GM21528 (cell line): ENCODE measurements around the gene TMEM131L.

ENCODE experiments used
- ATAC-seq: cut with Tn5 transposase; IDR thresholded peaks from one replicate; pipeline ENCODE4 v1.9.1; 2021; ENCODE audit warnings: mild to moderate bottlenecking, moderate library complexity; ENCODE audit not compliant: unreplicated experiment, low FRiP score

Gene TMEM131L

GRCh38 chr4:153471698-153472093, 5.5 kb downstream of the TMEM131L start:
- ATAC-seq = peak; percentile 31

DNA sequence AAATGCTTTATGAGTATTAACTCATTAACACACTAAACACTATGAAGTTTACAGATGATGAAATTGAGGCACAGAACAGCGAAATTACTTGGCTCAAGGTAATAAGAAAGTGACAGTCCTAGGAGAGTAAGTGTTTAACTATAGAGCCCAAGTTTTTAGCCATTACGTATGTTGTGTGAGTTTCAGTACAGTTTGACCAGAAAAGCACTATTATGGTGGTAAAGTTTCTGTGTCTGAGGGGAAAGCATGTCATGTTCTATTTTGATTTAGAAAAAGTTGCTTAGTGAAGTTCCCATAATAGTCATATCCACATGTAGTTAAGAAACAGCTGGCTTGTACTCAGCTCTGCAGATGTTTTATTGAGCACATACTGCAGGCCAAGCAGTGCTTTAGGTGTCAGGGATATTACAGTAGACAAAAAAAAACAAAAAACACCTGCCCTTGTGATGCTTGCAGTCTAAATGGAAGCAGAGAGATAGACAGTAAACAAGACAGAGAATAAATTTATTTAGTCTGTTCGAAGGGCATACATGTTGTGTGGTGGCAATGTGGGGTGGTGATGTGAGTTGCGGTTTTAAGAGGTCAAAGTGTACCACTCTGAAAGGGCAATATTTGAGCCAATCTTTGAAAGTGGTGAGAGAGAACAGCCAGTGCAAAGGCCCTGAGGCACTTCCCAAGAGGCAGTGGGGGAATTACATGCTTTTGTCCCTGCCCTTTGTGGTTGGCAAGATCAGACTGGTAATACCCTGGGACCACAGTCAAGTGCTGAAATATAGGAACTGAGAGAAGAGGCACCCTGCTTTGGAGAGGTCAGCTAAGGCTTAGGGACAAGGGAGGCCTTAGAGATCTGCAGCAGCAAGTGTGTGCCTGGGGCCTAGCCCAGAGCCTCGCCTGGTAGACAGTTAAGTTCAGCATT, 6.2 kb downstream of the TMEM131L start:
- ATAC-seq = peak; percentile 47

DNA sequence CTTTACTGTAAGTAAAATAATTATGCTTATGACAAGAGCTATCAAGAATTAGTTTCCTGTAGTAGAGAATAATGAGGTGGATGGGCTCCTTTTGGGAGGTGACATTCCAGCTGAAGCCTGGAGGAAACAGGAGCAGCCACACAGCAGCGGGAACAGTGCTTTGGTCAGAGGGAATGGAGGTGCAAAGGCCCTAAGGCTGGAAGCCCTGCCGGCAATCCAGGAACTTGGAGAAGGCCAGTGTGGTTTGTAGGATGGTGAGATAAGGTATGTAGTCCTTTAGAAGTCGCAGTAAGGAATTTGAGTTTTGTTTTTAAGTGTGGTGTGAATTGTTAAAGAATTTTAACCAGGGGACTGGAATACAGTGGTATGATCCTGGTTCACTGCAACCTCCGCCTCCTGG, 8.1 kb downstream of the TMEM131L start:
- ATAC-seq = no peak

DNA sequence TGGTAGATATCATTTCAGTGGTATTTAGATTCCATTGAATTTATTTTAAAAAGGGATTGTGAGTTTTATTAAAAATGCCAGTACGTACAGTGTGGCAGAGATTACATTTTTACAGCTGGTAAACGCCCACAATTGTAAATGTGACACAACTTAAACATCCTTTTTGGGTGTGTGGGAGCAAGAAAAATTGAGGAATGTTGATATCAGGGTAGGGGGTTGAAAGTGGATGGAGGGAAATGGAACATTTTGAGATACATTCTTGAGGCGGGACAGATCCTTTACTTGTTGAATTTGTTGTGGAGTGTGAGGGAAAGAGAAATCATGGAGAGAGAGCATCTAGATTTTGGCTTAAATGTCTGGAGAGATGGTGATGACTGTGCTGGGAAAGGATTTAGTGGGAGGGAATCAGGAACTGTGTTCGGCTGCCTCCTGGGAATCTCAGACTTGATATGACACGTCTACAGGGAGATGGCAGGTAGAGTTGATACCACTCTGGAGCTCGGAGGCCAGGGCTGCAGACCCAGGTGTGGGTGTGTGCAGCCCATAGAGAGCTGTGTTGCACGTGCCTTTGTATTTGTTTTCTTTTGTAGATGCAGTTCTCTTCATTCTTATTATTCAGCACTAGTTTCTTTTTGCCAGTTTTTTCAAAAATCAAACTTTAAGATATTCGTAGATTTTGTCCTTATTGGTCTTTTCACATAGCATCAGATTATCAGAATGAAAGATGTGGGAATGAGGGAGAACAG, 10.8 kb downstream of the TMEM131L start:
- ATAC-seq = no peak

GRCh38 chr4:153479101-153479500, 12.9 kb downstream of the TMEM131L start:
- no peak for ATAC-seq

GRCh38 chr4:153480704-153481103, 14.5 kb downstream of the TMEM131L start:
- ATAC-seq = no peak

GRCh38 chr4:153481478-153481877, 15.3 kb downstream of the TMEM131L start:
- no peak for ATAC-seq

GRCh38 chr4:153483432-153484418, 17.6 kb downstream of the TMEM131L start:
- ATAC-seq = no peak

DNA sequence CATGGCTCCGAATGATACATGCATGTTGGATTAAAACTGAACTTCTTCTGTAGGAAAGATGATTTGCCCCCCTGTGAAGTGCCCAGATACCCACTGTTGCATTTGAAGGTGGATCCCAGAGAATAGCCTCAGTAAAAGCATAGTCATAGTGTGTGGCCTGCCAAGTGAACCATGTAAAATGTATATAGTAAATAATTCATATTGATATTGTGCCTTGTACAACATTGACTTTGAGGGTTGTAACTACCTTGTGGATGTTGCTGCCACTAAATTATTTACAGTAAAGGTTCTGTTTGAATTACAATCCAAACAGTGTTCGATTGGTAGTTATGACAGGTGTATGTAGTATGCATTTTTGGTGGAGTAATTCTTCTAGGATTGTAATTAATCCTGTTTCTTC, 19.2 kb downstream of the TMEM131L start:
- no peak for ATAC-seq

DNA sequence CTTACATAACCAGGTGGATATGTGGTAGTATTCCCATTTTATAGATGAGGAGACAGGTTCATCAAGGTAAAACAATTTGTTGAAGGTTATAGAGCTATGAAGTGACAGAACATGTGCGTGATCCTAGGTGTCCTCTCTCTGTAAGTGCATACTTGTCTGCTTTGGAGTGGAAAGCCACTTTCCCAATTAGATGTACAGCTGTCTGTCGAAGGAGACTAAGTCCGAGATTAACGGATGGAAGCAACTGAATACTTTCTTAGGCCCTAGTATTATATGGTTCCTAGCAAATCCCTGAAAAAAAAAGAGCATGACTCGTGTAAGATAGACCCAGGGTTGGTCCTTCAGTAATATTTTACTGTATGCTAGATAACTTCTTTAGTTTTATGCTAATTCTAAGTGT, 19.7 kb downstream of the TMEM131L start:
- no peak for ATAC-seq

- no peak for ATAC-seq
These were observed 20.4 kb downstream of the TMEM131L start for GRCh38 chr4:153486281-153487151.

- ATAC-seq = peak; percentile 59
These were observed 22.1 kb downstream of the TMEM131L start for GRCh38 chr4:153488006-153488891.

GRCh38 chr4:153489856-153490558, 23.8 kb downstream of the TMEM131L start:
- ATAC-seq = no peak

GRCh38 chr4:153490985-153491483, 24.9 kb downstream of the TMEM131L start:
- ATAC-seq = no peak

GRCh38 chr4:153494562-153494961, 28.4 kb downstream of the TMEM131L start:
- ATAC-seq = no peak

DNA sequence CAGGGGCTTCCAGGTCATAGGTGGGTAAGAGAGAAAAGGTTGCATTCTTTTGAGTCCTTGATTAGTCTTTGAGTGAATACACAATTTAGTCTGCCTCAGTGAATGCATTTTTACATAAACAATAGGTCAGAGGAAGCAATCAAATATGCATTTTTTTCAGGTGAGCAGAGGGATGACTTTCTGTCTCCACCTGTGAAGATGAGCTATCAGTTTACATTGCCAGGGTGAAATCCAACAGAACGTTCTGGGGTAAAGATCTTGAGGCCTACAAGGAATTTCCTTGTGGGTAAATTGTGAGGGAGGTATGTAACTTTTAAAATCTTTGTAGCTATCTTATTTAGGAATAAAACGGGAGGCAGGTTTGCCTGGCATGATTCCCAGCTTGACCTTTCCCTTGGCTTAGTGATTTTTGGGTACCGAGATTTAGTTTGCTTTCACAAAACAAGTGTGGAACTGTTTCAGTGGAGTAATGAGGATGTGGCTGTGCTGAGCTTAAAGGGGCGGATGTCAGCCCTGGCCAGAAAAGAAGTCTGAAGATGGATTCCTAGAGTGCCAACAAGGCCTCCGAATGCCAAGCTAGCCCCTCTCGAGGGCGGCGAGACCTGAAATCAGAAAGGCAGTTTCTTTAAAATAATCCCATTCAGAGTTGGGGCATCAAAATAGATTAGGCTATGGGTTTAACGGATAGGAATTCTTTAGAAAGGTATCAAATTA, 29.5 kb downstream of the TMEM131L start:
- ATAC-seq = no peak

DNA sequence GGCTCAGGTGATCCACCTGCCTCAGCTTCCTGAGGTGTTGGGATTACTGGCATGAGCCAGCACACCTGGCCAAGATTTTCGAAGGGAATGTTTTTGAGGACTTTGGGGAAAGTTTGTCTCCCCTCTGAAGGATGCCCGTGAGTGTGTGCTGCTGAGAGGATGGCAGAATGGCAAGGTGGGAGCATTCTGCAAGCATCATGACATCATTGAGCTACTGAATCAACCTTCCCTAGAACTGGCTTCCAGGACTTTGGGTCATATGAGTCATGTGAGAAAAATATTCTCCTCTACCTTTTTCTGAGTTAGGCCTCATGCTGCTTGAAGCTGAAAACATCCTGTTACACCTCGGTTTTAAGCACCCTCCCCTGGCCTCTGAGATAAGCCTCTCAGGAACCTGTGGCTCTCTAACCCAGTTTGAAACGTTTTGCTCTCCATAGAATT, 31.0 kb downstream of the TMEM131L start:
- ATAC-seq = peak; percentile 38
